ENCODE results near the gene KNL1.

- TF ChIP-seq, protein P1, sequence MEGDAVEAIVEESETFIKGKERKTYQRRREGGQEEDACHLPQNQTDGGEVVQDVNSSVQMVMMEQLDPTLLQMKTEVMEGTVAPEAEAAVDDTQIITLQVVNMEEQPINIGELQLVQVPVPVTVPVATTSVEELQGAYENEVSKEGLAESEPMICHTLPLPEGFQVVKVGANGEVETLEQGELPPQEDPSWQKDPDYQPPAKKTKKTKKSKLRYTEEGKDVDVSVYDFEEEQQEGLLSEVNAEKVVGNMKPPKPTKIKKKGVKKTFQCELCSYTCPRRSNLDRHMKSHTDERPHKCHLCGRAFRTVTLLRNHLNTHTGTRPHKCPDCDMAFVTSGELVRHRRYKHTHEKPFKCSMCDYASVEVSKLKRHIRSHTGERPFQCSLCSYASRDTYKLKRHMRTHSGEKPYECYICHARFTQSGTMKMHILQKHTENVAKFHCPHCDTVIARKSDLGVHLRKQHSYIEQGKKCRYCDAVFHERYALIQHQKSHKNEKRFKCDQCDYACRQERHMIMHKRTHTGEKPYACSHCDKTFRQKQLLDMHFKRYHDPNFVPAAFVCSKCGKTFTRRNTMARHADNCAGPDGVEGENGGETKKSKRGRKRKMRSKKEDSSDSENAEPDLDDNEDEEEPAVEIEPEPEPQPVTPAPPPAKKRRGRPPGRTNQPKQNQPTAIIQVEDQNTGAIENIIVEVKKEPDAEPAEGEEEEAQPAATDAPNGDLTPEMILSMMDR (conservative IDR thresholded peaks at IDR 0.05; ENCODE audit: low read depth, low read length): no peak
- TF ChIP-seq EZH2 (IDR thresholded peaks at IDR 0.05; ENCODE audit: borderline replicate concordance, low read depth, low read length, poor library complexity, severe bottlenecking): no peak
These were observed 24.0 kb downstream of the KNL1 start for GRCh38 chr15:40618023-40618422.
